Sigmoid colon (tissue), 7 donors: ENCODE measurements around the gene CHORDC1. TPM values are rescaled to one million over a fixed set of nuclear protein-coding genes. Genes with fewer than 3 reads are reported as not detected.

Source experiments
- DNase-seq: peaks from one replicate; pipeline ENCODE4 v3.0.0-alpha.2; 2019
- H3K27ac ChIP-seq, 4 donors: fragments of 200-600 bp; sonication (generic); one replicate each; pipeline ENCODE4 v1.5.1; 2016 to 2019; ENCODE audit warnings: mild to moderate bottlenecking in 1 of 4
- H3K27me3 ChIP-seq, 3 donors: fragments of 200-600 bp; sonication (generic); one replicate each; pipeline ENCODE4 v1.5.1; 2019; ENCODE audit warnings: mild to moderate bottlenecking in 1 of 3
- H3K36me3 ChIP-seq, 4 donors: fragments of 200-600 bp; sonication (generic); one replicate each; pipeline ENCODE4 v1.5.1; 2016 to 2019
- H3K4me1 ChIP-seq, 4 donors: fragments of 200-600 bp; sonication (generic); one replicate each; pipeline ENCODE4 v1.5.1; 2017 to 2019
- H3K4me3 ChIP-seq, 4 donors: fragments of 200-600 bp; sonication (generic); one replicate each; pipeline ENCODE4 v1.5.1; 2017 to 2019; ENCODE audit warnings: mild to moderate bottlenecking in 2 of 4, moderate library complexity in 1 of 4
- H3K9me3 ChIP-seq, 4 donors: fragments of 200-600 bp in 3 of 4; sonication (generic) in 3 of 4; one replicate each; pipeline versions ENCODE4 v1.5.1 to v1.6.1; 2013 to 2019
- EP300 ChIP-seq, 4 donors: sonication (generic); formaldehyde crosslinking; IDR thresholded peaks; one replicate each; pipeline ENCODE4 v1.6.1; 2017; ENCODE audit warnings: antibody characterized with exemption in 4 of 4
- POLR2A ChIP-seq, 2 donors: fragments of 450-650 bp; IDR thresholded peaks; one replicate each; pipeline ENCODE4 v1.6.1; 2016; ENCODE audit warnings: antibody characterized with exemption in 2 of 2, mild to moderate bottlenecking in 2 of 2, moderate library complexity in 2 of 2
- POLR2AphosphoS5 ChIP-seq, 4 donors: sonication (generic); formaldehyde crosslinking; IDR thresholded peaks; one replicate each; pipeline ENCODE4 v1.6.1; 2017; ENCODE audit warnings: antibody characterized with exemption in 4 of 4
- WGBS, 2 donors: extraction: QIAGEN DNeasy Blood & Tissue Kit; methylation state at CpG; one replicate each; pipeline ENCODE4 v1.1.7; 2013; 5-methylcytosine and 5-hydroxymethylcytosine counted together
- intact Hi-C: fragments of 100-400 bp; cut with DNase I; formaldehyde crosslinking; loops from one replicate; pipeline ENCODE4 v1.15.1; 2023
- polyA plus RNA-seq, 3 donors: library from polyadenylated mRNA; stranded (reverse); fragments of 200-250 nt; gene quantifications; one replicate each; pipeline ENCODE4 v1.2.3, GENCODE V29; 2013
- total RNA-seq, 4 donors: library from RNA; depleted of rRNA; stranded (reverse); fragments of >200 nt; gene quantifications; one replicate each; pipeline ENCODE4 v1.1.0, GENCODE V29; 2016
- TF ChIP-seq, protein P1 (sequence below), 4 experiments: fragments of 450-650 bp in 3 of 4; fragments of 200-600 bp in 1 of 4; IDR thresholded peaks; one replicate each; pipeline ENCODE4 v1.5.1; 2016 to 2019; ENCODE audit warnings: antibody characterized with exemption in 4 of 4, mild to moderate bottlenecking in 3 of 4, moderate library complexity in 2 of 4
- donor health status: healthy with polysubstance abuse.
- donor health status: Bipolar disorder and iron deficiency.
- donor health status: healthy.

The CHORDC1 gene
- total and polyA plus RNA-seq, 7 donors = 7.2 to 78.2 (median 50.4) TPM

DNA sequence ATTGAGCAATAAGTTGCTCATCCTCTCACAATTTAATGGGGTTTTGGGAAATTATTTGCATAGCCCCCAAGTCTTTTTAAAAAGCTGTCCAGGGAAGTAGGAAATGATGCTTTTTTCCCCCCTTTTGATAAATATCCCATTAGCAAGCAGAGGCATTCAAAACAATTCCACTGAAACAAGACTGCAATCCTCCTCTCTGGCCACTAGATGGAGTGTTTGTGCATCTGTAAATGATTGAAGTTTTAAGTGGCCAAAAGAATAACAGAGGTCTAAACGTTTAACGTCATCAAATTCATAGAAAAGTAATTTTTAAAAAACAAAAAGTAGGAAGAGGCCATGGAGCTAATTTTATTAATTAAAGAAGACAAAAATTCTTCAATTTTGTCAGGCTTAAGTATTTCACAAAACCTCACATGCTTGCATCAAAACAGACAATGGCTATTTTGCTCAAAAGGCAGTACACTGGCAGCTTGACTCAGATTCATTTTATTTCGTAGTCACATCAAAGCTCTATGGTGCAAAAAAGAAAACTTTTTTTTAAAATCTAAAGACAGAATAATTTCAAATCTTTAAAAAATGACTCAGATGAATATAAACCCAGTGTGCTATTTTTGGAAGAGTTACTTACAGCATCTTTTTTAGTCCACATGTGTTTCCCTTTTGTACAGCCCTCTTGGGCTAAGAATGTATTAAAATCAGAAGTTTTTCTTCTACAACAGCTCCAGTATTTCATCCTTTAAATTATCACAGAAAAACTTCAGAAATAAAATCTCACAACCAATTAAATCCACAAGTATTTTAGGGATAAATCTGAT, 17.8 kb downstream of the CHORDC1 start:
- Histone ChIP-seq H3K27me3 (no peaks in the 10 kb centered on the region), H3K9me3 (no peaks in the 10 kb centered on the region), H3K4me3 (no peak overlapping the region), H3K36me3 (peaks cover 0 to 84% (median 22%) of the 10 kb centered on the region in 4 donors), H3K27ac (no peak overlapping the region), H3K4me1 (no peaks in the 10 kb centered on the region)
- no peak for TF ChIP-seq POLR2A (IDR thresholded peaks at IDR 0.05)
- TF ChIP-seq POLR2AphosphoS5 (IDR thresholded peaks at IDR 0.05) = no peak
- TF ChIP-seq EP300 (IDR thresholded peaks at IDR 0.05) = no peak
- TF ChIP-seq, protein P1, sequence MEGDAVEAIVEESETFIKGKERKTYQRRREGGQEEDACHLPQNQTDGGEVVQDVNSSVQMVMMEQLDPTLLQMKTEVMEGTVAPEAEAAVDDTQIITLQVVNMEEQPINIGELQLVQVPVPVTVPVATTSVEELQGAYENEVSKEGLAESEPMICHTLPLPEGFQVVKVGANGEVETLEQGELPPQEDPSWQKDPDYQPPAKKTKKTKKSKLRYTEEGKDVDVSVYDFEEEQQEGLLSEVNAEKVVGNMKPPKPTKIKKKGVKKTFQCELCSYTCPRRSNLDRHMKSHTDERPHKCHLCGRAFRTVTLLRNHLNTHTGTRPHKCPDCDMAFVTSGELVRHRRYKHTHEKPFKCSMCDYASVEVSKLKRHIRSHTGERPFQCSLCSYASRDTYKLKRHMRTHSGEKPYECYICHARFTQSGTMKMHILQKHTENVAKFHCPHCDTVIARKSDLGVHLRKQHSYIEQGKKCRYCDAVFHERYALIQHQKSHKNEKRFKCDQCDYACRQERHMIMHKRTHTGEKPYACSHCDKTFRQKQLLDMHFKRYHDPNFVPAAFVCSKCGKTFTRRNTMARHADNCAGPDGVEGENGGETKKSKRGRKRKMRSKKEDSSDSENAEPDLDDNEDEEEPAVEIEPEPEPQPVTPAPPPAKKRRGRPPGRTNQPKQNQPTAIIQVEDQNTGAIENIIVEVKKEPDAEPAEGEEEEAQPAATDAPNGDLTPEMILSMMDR (IDR thresholded peaks at IDR 0.05) = peak; percentile 27 to 94 (median 72)
- DNase-seq = no peak
- 17 to 31% methylated on average over 3 of the region's 3 CpGs for WGBS, 2 donors
- intact Hi-C loops = no loop called here

DNA sequence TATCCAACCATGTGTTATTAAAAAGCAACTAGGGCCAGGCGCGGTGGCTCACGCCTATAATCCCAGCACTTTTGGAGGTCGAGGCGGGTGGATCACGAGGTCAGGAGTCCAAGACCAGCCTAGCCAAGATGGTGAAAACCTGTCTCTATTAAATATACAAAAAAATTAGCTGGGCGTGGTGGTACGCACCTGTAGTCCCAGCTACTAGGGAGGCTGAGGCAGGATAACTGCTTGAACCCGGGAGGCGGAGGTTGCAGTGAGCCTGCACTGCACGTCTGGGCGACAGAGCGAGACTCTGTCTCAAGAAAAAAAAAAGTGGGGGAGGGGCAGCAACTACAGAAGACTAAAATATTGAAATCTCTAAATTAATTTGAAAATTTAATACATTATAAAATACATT, 18.4 kb downstream of the CHORDC1 start:
- H3K4me3 ChIP-seq = no peak overlapping the region
- H3K27me3 ChIP-seq = no peaks in the 10 kb centered on the region
- no peak for DNase-seq
- intact Hi-C loops = no loop called here
- H3K9me3 ChIP-seq = no peaks in the 10 kb centered on the region
- no peak overlapping the region for H3K27ac ChIP-seq
- 92 to 93% methylated on average over 13 of the region's 13 CpGs for WGBS, 2 donors
- H3K4me1 ChIP-seq = no peaks in the 10 kb centered on the region
- peaks cover 0 to 82% (median 17%) of the 10 kb centered on the region in 4 donors for H3K36me3 ChIP-seq
- TF ChIP-seq, protein P1 (IDR thresholded peaks at IDR 0.05) = no peak
- no peak for TF ChIP-seq EP300 (IDR thresholded peaks at IDR 0.05)
- TF ChIP-seq POLR2AphosphoS5 (IDR thresholded peaks at IDR 0.05) = no peak
- TF ChIP-seq POLR2A (IDR thresholded peaks at IDR 0.05) = no peak

DNA sequence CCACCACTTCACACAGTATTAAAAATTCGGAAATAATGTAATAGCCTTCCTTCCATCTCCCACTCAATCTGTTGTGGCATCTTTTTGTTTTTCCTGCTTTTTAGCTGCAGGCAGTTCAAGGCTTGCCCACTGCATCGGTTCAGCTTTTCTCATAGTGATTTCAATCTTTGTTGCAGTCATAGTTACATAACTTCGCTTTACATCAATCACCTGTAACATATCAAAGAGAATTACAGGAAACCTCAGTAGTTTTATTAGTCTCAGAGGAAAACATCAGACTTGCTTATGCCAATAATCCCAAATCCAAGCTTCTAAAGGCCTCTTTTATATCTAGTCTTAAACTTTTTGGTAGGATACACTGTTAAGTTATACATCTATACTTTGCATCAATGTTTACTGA, 20.5 kb downstream of the CHORDC1 start:
- H3K4me3 ChIP-seq = no peak overlapping the region
- no peak for DNase-seq
- peaks cover 0 to 63% (median 11%) of the 10 kb centered on the region in 4 donors for H3K36me3 ChIP-seq
- H3K27ac ChIP-seq = no peak overlapping the region
- H3K27me3 ChIP-seq = no peaks in the 10 kb centered on the region
- WGBS, 2 donors = 76 to 90% methylated on average over 3 of the region's 3 CpGs
- intact Hi-C loops = no loop called here
- H3K4me1 ChIP-seq = no peaks in the 10 kb centered on the region
- TF ChIP-seq EP300 (IDR thresholded peaks at IDR 0.05) (no peak), POLR2A (IDR thresholded peaks at IDR 0.05) (no peak), POLR2AphosphoS5 (IDR thresholded peaks at IDR 0.05) (no peak)
- TF ChIP-seq, protein P1 (IDR thresholded peaks at IDR 0.05) = no peak
- no peaks in the 10 kb centered on the region for H3K9me3 ChIP-seq

DNA sequence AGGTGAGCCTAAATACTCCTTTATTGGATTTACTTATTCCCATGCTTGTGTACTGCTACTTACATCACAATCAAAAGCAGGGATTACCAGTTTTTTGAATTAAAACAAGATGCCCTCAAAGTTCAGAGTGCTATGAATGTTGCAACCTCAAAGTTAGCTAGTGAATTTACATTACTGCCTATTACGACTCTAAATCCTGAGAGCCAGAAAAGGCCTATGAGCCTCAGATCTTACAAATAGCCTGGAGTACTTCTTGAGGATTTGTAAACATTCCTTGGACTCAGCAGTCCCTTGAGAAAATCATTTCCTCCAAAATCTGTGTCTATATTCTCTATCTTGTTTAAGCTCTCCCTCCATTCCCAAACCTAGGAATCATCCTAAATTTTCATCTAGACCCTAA, 25.5 kb downstream of the CHORDC1 start:
- Histone ChIP-seq H3K4me3 (no peak overlapping the region), H3K36me3 (peaks cover 0 to 44% (median 3%) of the 10 kb centered on the region in 4 donors), H3K27ac (no peak overlapping the region), H3K9me3 (no peaks in the 10 kb centered on the region), H3K4me1 (no peaks in the 10 kb centered on the region), H3K27me3 (no peaks in the 10 kb centered on the region)
- 84 to 85% methylated on average over 1 of the region's 1 CpG for WGBS, 2 donors
- TF ChIP-seq, protein P1 (IDR thresholded peaks at IDR 0.05) = no peak
- DNase-seq = no peak
- intact Hi-C loops = no loop called here
